Amygdala (tissue), 56 donors: ENCODE measurements around the gene SELENOK.

ENCODE experiments used
- DNase-seq, 56 donors: peaks; one replicate each; lab custom pipeline; 2025; lab: John Stamatoyannopoulos, UW

Gene SELENOK

DNA sequence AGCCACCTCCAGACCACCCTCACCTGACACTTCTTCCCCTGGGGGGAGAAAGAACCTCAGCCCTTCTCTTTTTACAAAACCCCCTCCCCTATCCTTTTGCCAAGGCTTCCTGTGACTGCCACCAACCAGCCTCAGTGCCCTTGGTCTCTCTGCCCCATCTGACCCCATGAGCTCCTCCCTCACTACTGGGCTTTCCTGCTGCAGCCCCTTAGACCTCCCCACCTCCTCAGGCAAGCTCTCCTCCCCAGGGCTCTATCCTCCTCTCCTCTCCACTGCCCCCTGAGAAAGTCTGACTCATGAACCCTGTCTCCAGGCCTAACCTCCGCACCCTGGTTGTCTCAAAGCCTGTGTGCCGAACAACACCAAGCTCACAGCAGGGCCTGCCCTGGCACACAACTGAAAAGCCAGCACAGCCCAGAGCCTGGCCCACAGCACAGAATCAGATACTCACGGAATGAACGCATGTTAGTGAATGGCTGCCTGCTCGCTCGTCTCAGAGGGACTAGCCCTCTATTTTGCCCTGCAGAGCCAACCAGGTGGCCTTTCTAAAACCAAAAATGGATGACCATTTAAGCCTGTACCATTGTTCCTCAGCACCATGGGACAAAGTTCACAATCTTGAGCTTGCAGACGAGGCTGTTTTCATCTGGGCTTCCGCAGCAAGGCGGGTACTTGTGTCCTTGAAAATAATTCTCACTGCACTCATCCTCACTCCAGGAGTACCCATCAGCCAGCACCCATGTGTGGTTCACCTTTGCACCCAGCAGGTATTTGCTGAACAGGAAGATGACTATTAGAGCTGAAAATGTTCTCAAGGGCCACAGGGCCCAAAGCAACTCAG, 47.2 kb downstream of the SELENOK start:
- peak in 19 of 56 donors; percentile 13 to 46 (median 23) for DNase-seq

DNA sequence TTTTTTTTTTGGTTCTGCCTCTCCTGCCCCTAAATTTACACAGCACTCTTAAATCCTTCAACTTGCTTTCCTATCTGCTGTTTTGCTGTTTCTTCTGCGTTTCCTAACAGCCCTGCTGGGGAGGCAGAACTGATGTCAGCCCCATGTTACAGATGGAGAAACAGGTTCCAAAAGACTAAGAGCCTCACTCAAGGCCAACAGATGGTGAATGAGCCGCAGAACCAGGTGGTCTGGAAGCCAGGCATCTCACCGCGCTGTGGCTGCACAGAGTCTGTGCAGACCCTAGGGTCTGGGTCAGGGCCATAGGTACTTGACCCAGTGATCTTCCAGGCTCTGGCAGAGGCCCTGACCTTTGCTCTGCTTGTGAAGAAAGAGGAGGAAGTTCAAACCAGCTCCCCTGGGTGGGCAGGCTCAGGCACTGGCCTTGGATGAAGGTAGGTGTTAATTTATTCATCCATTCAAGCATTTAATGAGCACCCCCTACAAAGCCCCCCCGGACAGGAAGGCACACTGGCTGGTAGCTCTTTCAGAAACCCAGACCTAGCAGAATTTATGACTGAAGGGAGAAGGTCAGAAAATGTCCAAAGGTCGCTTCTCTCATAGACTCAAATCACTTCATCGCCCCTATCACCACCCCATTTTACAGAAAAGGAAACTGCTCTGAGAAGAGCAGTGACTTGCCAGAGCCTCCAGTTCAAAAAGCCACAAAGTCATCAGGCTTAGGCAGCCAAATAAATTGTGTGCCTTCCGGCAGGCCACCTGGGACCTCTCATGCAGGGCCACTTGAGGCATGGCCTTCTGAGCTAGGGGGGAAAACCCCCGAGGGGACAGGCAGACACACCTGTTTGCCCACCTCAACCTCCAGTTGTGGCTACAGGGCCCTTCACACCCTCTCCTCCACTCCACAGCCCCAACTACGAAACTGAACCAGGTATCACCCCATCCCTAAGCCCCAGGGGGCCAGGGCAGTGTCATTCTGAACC, 48.2 kb downstream of the SELENOK start:
- no peak for DNase-seq

DNA sequence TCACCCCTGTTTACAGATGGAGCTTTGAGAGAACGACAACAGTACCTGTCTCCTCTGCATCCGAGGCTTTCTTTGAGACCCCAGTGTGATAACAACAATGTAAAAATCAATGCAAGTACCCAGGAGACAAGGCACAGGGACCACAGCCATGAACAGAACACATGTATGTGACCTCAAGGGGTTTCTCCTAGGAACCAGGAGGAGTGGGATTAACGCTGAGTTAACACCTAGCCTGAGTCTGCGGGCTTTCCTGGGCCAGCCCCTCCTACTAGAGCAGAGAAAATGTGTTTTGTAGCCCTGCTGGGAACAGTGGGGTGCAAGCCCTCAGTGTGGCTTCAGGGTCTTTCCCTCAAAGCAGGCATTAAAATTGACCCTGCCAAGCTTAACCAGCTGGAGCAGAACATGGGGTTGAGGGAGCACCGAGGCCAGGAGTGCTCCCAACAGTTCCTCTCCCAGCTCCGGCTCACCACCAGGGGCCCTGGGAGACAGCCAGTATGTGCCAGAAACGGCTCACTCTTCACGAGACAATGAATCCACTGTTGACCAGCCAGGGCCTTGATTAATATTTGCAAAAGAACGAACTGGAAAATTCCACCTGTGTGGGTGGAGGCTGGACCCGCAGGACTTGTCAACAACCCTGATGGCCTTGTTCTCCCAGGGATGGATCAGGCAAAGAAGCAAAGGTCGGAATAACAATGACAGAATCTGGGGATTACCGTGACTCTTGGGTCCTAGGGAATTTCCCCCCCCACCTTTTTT, 49.0 kb downstream of the SELENOK start:
- peak in 53 of 56 donors; percentile 5 to 92 (median 72) for DNase-seq

DNA sequence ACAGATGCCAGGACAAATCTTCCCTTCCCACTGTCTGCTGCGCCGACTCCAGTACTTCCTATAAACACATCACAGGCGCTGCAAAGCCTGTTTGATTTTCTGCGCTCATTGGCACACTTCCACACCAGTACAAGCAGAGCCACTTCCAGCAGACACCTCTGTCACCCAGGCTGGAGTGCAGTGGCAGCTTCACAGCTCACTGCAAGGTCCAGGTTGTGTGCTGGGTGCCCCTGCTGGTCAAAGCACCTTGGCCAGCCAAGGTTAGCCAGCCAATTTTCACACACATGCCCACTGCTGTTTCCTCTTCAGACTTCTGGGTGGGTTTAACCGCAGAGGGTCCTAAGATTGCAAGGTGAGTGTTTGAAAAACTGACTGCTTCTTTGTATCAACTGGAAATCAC, 50.4 kb downstream of the SELENOK start:
- no peak for DNase-seq

DNA sequence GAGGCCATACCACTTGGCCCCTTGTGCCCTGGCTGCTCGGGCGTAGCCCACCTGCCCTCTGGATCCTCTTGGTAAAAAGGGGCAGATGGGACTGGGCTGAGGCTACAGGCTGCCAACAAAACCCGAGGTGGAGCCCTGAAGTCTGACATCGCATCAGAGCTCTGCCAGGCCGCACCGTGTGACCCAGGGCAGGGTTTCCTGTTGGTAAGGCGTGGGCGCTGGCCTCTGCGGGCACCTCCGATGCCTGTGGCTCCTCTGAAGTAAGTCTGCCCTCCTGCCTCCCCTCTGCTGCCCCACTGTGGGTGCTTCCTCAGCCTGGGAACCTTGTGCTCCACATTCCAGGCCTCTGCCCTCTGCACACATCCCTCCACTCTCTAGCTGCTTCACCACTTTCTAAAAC, 54.3 kb downstream of the SELENOK start:
- no peak for DNase-seq

DNA sequence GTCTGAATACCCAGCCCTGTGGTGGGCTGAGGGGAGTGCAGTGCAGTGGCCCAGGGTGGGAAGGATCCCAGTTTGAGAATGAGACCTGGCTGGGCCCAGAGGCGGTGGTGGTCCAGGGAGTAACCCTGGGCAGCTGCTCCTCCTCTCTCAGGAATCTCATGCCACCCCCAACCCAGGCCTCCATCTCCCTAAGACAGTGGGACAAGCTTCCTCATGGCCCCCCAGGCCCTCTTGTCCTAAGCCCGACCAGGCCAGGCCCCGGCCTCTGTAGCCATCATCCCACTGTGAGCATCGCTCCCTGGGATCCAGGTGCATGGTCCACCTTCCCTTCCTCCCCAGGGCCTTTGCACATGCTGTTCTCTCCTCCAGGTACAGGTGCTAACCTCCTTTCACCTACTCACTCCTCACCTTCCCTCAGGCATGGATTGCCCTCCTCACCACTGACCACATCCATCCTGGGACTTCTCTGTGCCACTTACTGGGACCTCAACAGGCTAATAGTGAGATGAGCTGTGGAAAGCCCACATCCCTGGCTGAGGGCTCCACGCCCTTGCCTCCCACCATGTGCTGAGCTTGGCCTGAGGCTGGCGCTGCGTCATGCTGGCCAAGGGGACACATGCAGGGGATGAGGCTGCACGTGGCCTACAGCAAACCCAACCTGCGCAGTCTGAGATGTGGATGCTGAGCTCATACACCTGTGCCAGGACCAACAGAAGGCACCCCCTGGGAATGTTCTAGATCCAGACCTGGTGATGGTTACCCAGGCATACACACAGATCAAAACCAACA, 55.4 kb downstream of the SELENOK start:
- no peak for DNase-seq

DNA sequence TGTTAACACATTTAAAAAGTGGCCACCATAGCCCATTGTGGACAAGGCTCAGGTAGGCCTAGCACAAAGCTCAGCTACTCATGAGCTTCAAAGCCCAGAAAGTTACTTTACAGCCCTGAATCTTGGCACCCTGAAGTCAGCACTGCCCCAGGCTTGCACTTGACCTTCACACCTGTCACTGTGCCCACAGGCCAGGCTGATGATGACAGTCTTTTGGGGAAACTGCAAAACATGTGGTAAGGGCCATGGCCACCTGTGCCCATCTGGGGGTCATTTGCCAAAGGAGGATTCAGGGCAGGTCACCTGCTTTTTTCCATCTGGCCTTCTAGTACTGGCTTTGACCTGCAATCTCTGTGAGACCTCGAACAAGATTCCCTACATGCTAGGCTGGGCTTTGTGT, 56.4 kb downstream of the SELENOK start:
- DNase-seq = no peak

DNA sequence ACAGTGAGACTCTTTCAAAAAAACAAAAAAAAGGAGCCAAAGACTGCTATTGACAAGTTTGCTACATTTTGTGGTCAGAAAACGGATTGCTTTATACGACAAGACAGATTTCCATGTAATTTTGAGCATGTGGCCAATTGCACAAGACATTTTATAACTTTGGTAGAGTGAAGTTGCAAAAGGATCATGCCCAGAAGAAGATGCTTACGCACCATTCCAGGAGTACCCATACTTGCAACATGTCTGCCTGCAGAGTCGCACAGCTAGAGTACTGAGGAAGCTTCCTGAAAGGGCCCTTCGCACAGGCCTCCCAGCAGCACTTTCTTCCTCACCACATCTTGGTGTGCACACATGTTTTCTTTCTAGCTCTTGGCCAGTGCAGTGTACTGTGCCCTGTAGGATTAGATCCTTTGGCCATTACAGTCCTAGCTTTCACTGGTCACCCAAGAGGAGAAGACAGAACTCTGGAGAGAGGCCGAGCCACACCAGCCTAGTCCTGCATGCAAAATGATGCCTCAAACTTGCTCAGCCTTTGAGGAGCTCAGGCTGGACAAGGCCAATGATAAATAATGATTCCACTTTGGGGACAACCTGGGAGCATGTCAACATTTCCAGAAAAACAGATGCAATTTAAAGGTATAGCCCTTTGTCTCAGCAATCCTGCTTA, 57.1 kb downstream of the SELENOK start:
- no peak for DNase-seq
